Caki2 (cell line): Measurements from ENCODE around the gene RPP21. TPM values are rescaled to one million over a fixed set of nuclear protein-coding genes. Genes with fewer than 3 reads are reported as not detected.
"Not testable (repeated sequence)": the region's sequence is repeated elsewhere in the genome, so short reads cannot be mapped to it uniquely, and the experiment has no call there.

ENCODE experiments used
- DNase-seq: peaks from one replicate; pipeline ENCODE4 v3.0.0-alpha.2; 2015; ENCODE audit warnings: low read depth
- in situ Hi-C: cut with HindIII; loops from 2 replicates; pipeline ENCODE4 v1.10.0; 2016; ENCODE audit warnings: low sequenced_read_pairs, low pct_unique_long_range_greater_than_20kb, mixed read lengths
- total RNA-seq: library from RNA; depleted of rRNA; stranded (reverse); fragments of >200 nt; shearing (Covaris generic); gene quantifications from 2 replicates; pipeline ENCODE4 v1.2.3, GENCODE V29; 2014; ENCODE audit warnings: low replicate concordance; rRNA removed

Gene RPP21
- total RNA-seq, 1 experiment from 2014 or later, result 47.4 TPM

GRCh38 chr6:30357678-30358540, 13.0 kb downstream of the RPP21 start:
- in situ Hi-C loops, result no loop called here

GRCh38 chr6:30359276-30359675, 14.3 kb downstream of the RPP21 start:
- in situ Hi-C loops, result no loop called here
- DNase-seq, result no peak

More at GRCh38 chr6:30357678-30358540, 13.0 kb downstream of the RPP21 start:
- DNase-seq, result peak; percentile 23

GRCh38 chr6:30360139-30360538, 15.2 kb downstream of the RPP21 start:
- in situ Hi-C loops, result no loop called here
- DNase-seq, result no peak

GRCh38 chr6:30361661-30362060, 16.7 kb downstream of the RPP21 start:
- in situ Hi-C loops, result no loop called here
- no peak for DNase-seq

GRCh38 chr6:30363459-30363858, 18.5 kb downstream of the RPP21 start:
- DNase-seq, result no peak
- in situ Hi-C loops, result no loop called here

GRCh38 chr6:30364591-30364990, 19.6 kb downstream of the RPP21 start:
- DNase-seq, result no peak
- in situ Hi-C loops, result no loop called here

GRCh38 chr6:30369280-30369679, 24.3 kb downstream of the RPP21 start:
- DNase-seq, in situ Hi-C loops: not testable (repeated sequence)

GRCh38 chr6:30378290-30378937, 33.5 kb downstream of the RPP21 start:
- peak; percentile 42 for DNase-seq
- in situ Hi-C loops, result no loop called here

GRCh38 chr6:30380464-30380863, 35.5 kb downstream of the RPP21 start:
- no peak for DNase-seq
- in situ Hi-C loops, result no loop called here

GRCh38 chr6:30386166-30386565, 41.2 kb downstream of the RPP21 start:
- in situ Hi-C loops, result no loop called here
- DNase-seq, result no peak

GRCh38 chr6:30391240-30391639, 46.3 kb downstream of the RPP21 start:
- in situ Hi-C loops, result no loop called here
- no peak for DNase-seq

- in situ Hi-C loops, result no loop called here
- no peak for DNase-seq
Measured at GRCh38 chr6:30394139-30394538, 49.2 kb downstream of the RPP21 start.

Other genes starting within 250 kb of the RPP21 start
- 0.71 and 3.0 TPM in 2 replicates for gene TRIM31, start 232.1 kb upstream of the RPP21 start, total RNA-seq
- gene TRIM40, start 209.0 kb upstream of the RPP21 start, total RNA-seq, result not detected in 2 replicates
- gene TRIM10, start 183.9 kb upstream of the RPP21 start, total RNA-seq, result not detected in 2 replicates
- gene TRIM15, start 181.6 kb upstream of the RPP21 start, total RNA-seq, result not detected in 2 replicates
- gene TRIM26, start 131.8 kb upstream of the RPP21 start, total RNA-seq, result 46.4 and 73.6 TPM in 2 replicates
- 8.9 and 18.7 TPM in 2 replicates for gene TRIM39, start 18.2 kb upstream of the RPP21 start, total RNA-seq
- gene HLA-E, start 144.4 kb downstream of the RPP21 start, total RNA-seq, result 210 and 213 TPM in 2 replicates
- 23.5 and 36.9 TPM in 2 replicates for gene GNL1, start 211.3 kb downstream of the RPP21 start, total RNA-seq
- 12.7 TPM in 1 of 2 replicates, not detected in the other for gene PRR3, start 212.1 kb downstream of the RPP21 start, total RNA-seq
- gene ABCF1, start 226.3 kb downstream of the RPP21 start, total RNA-seq, result 29.5 and 30.5 TPM in 2 replicates